HL-60 (cell line): Measurements from ENCODE around the gene HDAC1.

ENCODE experiments used
- POLR2AphosphoS5 ChIP-seq: IDR thresholded peaks from 2 replicates; pipeline ENCODE4 v1.6.1; 2012; ENCODE audit warnings: low read depth
- TF ChIP-seq, protein P1 (sequence below): IDR thresholded peaks from one replicate; pipeline ENCODE4 v1.5.1; 2011; ENCODE audit warnings: low read length, control low read depth, inconsistent platforms; ENCODE audit not compliant: insufficient read depth

DNA sequence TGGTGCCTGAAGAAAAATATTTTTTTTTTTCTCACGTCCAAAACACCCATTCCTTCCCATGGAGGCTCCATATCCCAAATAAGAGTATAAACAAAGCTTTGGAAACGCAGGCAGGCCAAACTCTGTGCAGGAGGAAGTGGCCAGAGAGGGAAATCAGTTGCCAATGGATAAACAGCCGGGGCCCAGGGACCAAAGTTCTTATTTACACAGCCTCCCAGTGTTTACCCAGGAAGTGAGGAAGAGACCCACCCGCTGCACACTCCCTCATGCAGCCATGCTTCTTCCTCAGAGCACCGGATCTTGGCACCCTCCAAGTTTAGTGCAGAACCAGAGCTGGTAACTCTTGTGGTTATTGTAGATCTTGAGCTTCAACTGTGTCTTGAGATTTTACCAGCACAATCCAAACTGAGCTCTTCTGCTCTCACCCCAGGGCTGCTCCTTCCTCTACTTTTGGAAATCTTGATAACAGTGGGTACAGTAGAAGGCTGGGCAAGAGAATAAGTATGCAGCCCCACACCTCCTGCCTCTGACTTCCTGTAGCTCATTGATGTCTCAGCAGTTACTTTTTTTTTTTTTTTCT lies 29.9 kb downstream of the HDAC1 start:
- TF ChIP-seq, protein P1, sequence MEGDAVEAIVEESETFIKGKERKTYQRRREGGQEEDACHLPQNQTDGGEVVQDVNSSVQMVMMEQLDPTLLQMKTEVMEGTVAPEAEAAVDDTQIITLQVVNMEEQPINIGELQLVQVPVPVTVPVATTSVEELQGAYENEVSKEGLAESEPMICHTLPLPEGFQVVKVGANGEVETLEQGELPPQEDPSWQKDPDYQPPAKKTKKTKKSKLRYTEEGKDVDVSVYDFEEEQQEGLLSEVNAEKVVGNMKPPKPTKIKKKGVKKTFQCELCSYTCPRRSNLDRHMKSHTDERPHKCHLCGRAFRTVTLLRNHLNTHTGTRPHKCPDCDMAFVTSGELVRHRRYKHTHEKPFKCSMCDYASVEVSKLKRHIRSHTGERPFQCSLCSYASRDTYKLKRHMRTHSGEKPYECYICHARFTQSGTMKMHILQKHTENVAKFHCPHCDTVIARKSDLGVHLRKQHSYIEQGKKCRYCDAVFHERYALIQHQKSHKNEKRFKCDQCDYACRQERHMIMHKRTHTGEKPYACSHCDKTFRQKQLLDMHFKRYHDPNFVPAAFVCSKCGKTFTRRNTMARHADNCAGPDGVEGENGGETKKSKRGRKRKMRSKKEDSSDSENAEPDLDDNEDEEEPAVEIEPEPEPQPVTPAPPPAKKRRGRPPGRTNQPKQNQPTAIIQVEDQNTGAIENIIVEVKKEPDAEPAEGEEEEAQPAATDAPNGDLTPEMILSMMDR, result no peak
- TF ChIP-seq POLR2AphosphoS5, result no peak
